Endothelial cell of coronary artery (primary cell): ENCODE results near the gene GOLGA8S. TPM values are rescaled to one million over a fixed set of nuclear protein-coding genes. Genes with fewer than 3 reads are reported as not detected.

Experiments
- total RNA-seq: library from RNA; depleted of rRNA; stranded (reverse); fragments of >200 nt; gene quantifications from 2 replicates; pipeline ENCODE4 v1.2.3, GENCODE V29; 2014

GOLGA8S gene, protein sequence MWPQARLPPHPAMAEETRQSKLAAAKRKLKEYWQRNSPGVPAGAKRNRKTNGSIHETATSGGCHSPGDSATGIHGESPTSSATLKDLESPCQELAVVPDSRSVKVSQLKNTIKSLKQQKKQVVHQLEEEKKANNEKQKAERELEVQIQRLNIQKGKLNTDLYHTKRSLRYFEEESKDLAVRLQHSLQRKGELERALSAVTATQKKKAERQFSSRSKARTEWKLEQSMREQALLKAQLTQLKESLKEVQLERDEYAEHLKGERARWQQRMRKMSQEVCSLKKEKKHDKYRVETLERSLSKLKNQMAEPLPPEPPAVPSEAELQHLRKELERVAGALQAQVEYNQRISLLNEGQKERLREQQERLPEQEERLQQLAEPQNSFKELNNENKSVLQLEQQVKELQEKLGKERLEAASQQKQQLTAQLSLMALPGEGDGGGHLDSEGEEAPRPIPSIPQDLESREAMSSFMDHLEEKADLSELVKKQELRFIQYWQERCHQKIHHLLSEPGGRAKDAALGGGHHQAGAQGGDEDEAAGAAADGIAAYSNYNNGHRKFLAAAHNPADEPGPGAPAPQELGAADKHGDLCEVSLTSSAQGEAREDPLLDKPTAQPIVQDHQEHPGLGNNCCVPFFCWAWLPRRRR
- total RNA-seq = under 0.01 and 0.09 TPM in 2 replicates

GRCh38 chr15:23354448-23354847 is at the start of gene GOLGA8S:
Gene GOLGA8S (plus strand): TSS chr15:23354748. CDS start chr15:23354810, 62 bp downstream.

GRCh38 chr15:23334096-23334495 is 20.5 kb upstream of the GOLGA8S start, which contains the start of gene GOLGA6L26:
Gene GOLGA6L26 (minus strand): TSS chr15:23334196. CDS start chr15:23334135, 61 bp downstream.

Other genes starting within 250 kb of the GOLGA8S start
- not detected in 2 replicates for gene GOLGA6L1, start 217.9 kb upstream of the GOLGA8S start, total RNA-seq
- not detected in 2 replicates for gene GOLGA6L26, start 20.6 kb upstream of the GOLGA8S start, total RNA-seq
- gene GOLGA6L2, start 92.5 kb downstream of the GOLGA8S start, total RNA-seq = not detected in 2 replicates
- 1.2 TPM in 1 of 2 replicates, not detected in the other for gene MKRN3, start 210.9 kb downstream of the GOLGA8S start, total RNA-seq